ENCODE results near the gene CHPF.

Gene CHPF

DNA sequence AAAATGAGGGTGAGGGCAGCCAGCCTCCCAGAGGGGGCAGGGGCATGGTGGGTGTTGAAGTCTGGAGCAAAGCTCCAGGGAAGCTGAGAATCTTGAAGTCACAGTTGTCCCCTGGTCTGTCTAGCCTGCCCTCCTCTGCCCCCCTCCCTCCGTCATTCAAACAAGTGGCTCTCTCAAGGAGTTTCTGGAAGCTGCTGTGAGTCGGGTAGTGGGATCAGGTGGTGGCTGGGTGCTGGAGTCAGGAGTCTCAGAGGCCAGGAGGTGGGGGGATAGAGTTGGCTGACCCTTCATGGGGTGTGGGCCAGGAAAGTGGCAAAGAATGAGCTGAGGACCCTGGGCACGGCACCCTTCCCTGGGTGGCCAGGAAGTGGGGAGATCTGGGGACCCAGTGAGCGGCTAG lies 29.8 kb downstream of the CHPF start:
- DNase-seq (ENCODE audit: low read depth), result no peak

DNA sequence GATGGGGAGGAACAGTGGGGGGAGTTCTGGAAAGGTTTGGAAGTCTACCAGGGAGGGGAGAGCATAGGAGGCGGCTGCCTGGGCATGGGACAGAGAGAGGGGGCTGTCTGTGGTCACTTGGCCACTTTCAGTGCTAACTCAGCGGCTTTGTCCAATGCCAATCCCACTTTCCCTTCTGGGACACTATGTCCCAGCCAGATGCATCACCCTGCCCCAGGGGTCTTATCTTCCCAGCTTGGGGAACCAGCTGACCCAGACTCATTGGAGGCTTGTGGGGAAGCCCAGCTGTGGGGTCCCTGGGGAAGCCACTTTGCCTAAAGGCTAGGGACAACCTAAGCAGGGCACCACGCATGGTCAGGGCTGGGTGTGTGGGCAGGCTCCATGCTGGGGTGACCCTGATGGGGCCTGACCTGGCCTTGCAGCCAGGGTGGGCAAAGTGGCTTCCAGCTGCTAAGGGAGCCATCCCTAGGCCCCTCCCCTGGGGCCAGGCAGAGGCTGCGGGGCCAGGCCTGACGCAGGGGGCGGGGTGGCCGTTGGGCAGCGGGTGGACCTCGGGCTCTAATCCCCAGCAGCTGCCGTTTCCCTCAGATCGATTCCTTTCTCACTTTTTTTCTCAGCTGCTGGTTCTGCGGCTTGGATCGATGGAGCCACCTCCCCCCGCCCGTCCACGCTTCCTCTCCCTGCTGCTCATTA lies 30.9 kb downstream of the CHPF start:
- DNase-seq (ENCODE audit: low read depth), result no peak

GRCh38 chr2:219511547-219512325 lies 31.9 kb downstream of the CHPF start:
- DNase-seq (ENCODE audit: low read depth), result no peak

DNA sequence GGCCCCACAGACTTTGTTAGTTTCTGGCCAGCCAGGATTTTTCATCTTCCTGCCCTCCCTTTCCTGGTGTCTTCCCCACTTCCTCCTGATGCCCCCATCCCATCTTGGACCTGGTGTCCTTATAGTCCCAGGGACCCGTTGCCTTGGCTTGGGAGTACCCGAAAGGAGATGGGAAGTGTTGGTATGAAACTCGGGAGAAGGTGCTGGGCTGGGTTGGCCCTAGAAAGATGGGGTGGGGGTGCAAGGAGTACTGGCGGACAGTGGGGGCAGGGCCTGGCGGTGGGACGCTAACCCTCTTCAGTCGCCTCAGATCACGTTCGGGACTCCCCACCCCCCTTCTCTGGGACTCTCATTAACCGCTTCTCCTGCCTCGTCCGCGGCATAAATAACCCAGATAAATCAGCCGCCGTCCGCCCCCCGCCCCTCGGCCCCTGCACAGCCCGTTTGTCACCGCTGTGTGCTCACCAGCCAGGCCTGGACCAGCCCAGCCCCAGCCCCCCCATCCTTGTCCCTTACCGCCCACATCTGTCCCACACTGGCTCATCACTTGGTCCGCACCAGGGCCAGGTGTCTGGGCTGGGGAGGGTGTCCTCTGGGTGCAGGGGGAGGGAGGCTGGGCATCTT lies 33.0 kb downstream of the CHPF start:
- DNase-seq (ENCODE audit: low read depth), result no peak

DNA sequence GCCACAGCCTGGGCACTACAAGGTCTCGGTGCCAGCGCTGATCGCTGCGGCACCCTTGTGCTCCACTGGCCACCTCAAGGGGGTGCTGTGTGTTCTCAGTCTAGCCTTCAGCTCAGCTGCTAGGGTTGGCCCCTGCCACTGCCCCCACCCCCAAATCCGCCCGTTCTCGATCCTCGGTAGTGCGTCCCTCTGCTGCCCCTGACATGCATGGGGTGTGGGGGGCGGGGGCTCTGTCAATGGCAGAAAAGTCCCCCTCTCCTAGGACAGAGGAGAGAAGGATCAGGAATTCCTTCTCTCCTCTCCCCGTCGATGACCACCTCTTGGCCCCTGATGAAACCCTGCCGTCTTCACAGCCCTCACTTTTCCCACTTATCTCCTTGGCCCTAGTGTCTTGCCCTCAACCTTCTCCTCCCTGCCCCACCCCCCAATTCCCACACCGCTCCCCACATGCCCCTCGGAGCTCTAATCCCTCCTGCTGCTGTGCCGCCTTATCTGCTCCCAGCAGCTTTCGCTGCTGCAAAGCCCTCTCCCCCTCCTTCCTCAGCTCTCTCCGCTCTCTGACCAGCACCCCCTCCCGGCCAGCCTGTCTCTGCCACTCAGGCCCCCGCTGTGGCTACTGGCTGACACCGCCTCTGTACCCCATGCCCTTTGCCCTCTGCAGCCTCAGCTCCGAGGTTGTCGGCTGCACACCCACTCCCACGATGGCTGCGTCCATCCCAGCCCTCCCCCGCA lies 33.7 kb downstream of the CHPF start:
- peak; percentile 29 for DNase-seq (ENCODE audit: low read depth)

DNA sequence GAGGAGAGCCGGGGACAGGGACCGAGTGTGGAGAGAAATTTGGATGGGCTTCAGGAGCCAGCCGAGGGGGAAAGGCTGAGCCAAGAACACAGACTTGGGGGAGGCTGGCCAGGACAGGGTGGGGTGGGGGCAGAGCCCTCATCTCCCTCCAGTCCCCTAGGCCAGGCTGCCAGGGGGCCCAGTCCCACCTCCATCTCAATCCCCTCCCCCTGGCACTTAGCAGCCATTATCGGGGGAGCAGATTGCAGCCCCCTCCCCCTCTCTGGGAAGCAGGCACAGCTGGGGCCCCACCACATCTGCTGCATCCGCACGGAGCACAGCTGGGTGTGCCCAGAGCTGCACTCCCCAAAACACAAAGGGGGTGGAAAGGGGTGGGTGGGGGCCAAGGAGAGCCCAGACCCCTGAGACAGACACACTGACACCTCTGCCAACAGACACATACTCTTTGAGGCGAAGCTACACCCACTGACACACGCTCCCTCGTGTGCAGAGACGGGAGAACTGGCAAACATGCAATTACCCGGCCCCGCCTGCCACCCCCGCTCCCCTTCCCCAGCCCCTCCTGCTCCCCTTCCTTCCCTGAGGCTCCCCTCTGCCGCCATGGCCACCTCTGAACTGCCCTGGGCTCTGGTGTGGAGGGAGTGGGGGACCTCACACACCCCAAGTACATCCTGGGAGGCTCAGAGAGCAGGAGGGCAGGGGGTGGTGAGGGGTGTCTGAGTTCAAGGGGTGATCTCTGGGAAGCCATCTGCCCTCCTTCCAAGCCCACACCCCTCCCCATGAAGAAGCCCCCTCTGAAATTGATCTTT lies 34.4 kb downstream of the CHPF start:
- DNase-seq (ENCODE audit: low read depth), result no peak

- DNase-seq (ENCODE audit: low read depth), result no peak
Observed at GRCh38 chr2:219508444-219508734, 35.2 kb downstream of the CHPF start.

GRCh38 chr2:219507581-219508443 lies 35.8 kb downstream of the CHPF start:
- DNase-seq (ENCODE audit: low read depth), result no peak

DNA sequence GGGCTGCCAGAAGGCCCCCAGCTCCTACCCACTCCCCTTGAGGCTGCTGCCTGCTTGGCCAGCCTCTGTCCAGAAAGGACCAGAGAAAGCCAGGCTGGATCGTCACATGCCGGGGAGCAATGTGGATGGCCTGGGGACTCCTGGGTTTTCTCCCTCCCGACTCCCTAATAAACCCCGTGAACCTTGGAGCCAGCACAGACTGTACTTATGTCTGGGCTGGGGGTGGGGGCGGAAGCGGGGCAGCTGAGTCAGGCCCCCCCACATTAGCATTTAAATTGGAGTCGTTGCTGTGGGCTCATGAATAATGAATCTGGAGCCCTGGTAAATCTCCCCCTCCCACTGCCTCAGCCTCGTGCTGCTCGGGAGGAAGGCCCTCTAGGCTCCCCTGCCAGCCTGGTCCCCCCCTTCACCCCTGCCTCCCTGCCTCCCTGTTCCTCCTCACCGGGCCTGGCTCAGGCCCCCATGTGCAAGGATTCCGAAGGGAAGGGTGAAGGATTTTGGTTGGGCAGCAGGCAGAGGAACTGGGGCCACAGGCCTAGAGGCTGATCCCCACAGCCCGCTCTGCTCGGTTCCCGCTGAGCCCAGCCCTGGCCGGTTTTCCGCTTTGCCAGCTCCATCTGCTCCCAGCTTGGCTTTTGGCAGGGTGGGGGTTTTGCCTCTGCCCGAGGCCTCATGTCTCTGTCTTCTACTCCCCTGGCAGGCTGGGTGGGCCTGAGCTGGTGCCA lies 36.6 kb downstream of the CHPF start:
- no peak for DNase-seq (ENCODE audit: low read depth)

DNA sequence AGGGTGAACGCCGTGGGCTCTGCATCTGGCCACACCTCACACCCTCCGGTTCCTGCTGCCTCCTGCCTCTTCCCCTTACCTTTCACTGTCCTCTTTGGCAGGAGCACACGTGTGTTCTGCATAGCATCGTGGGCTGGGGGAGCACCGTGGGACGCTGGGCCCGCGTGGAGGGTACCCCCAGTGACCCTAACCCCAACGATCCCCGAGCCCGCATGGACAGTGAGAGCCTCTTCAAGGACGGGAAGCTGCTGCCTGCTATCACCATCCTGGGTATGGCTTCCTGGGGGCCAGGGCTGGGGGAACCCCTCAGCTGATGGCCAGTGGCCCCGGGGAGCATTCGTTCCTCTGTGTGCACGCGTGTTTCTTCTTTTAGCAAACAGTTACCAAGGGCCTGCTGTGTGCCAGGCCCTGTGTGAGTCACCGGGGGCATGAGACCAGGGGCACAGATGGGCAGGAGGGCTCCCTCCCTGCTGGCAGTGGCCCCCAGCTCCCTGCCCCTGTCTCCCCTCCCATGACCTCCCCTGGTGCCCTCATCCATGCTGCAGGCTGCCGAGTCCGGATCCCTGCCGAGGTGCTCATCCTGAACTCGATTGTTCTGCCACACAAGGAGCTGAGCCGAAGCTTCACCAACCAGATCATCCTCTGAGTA lies 37.3 kb downstream of the CHPF start:
- DNase-seq (ENCODE audit: low read depth), result no peak

DNA sequence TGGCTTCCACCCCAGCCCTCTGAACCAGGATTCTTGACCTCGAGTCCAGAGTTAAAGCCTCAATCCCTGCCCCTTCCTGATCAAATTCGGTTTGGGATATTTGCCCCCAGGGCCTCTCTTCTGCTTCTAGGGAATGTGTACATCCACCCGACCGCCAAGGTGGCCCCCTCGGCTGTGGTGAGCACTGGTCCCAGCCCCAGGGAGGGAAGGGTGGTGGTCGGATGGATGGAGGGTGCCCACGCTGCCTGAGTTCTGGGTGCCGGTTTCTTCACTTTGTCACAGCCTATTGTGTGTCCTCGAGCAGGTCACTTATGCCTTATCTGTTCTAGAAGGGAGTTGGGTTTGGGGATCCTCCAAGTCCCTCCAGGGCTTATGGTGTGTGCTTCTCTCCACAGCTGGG lies 38.0 kb downstream of the CHPF start:
- no peak for DNase-seq (ENCODE audit: low read depth)

- no peak for DNase-seq (ENCODE audit: low read depth)
Observed at GRCh38 chr2:219502618-219503017, 41.0 kb downstream of the CHPF start.

DNA sequence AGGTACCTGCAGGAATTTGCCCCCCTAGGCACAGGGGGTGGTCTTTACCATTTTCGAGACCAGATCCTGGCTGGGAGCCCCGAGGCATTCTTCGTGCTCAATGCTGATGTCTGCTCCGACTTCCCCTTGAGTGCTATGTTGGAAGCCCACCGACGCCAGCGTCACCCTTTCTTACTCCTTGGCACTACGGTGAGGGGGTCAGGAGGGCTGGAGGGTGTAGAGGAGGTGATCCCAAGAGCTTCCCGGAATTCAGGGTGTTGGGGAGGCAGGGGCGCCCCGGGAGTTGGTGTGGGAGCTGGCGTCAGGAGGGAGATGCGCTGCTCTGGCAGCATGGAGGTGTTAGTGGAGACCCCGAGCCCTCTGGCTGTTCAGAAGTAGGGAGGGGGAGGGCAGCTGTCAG lies 41.8 kb downstream of the CHPF start:
- no peak for DNase-seq (ENCODE audit: low read depth)

- DNase-seq (ENCODE audit: low read depth), result no peak
Observed at GRCh38 chr2:219500135-219500534, 43.5 kb downstream of the CHPF start.

- no peak for DNase-seq (ENCODE audit: low read depth)
Observed at GRCh38 chr2:219499555-219499954, 44.1 kb downstream of the CHPF start.

DNA sequence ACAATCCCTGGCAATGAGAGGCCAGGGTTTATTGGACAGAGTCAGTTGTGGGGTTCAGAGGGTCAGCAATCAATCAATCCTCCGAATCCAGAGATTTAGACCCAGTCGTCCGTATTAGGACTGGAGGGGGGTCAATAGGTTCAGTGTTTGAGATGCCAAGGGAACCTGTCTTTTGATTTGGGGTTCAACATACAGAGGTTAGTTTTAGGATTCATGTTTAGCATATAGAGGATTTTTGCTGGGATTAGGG lies 44.6 kb downstream of the CHPF start:
- no peak for DNase-seq (ENCODE audit: low read depth)

DNA sequence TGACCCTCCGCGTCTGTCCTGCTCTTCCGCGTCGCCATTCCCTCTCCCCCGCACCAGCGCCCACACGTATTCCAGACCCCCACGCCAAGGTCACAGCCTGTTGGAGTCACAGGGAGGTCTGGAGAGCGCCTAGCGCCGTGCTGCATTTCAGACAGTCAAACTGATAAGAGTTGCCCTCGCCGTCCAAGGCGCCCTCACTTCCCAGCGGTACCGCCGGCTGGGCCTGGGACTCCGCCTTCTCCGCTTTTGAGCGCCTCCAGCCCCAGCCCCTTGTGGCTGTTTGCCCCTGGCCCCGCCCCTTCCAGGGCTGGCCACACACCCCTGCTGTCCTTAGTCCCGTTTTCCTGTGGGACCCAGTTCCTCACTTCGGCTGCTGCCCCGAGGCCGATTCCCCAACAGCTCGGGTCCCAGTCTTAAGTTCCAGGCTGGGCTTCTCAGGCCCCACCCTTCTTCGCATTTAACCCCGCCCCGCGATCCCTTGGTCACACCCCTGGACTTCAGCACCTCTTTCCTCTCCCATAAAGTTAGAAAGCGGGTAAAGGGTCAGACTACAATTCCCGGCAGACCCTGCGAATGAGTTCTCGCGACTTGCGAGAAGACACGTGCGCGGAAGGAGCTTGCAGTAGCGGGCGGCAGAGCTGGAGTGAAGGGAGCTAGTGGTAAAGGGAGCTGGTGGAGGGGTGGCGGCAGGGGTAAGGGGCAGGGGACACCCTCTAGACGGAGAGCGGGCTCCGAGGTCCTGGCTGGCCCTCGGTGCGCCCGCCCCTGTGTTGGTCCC lies 45.1 kb downstream of the CHPF start, which contains the start of gene GMPPA:
Gene GMPPA, plus strand, starts transcription at position 612 of the 778 bp plus-strand sequence. CDS start 1,085 bp downstream, outside the sequence.
- peak; percentile 88 for DNase-seq (ENCODE audit: low read depth)

GRCh38 chr2:219497495-219498279 lies 45.9 kb downstream of the CHPF start:
- no peak for DNase-seq (ENCODE audit: low read depth)

Measured in T follicular helper cell (primary cell).